NCI-H1417 treated with DMSO at 0.1 percent for 48 hours (cell line): ENCODE results near the gene CACNA1I.

Source experiments
- DNase-seq: peaks from one replicate; lab custom pipeline; 2025; lab: John Stamatoyannopoulos, UW

Gene CACNA1I

GRCh38 chr22:39535831-39536449 lies 34.6 kb upstream of the CACNA1I start:
- DNase-seq: no peak

GRCh38 chr22:39536711-39537110 lies 33.8 kb upstream of the CACNA1I start:
- DNase-seq: no peak

- DNase-seq: no peak
Observed at GRCh38 chr22:39537975-39538374, 32.6 kb upstream of the CACNA1I start.

GRCh38 chr22:39543095-39543494 lies 27.5 kb upstream of the CACNA1I start:
- no peak for DNase-seq

- no peak for DNase-seq
Observed at GRCh38 chr22:39545386-39546365, 24.9 kb upstream of the CACNA1I start.

GRCh38 chr22:39546889-39547586 lies 23.5 kb upstream of the CACNA1I start:
- no peak for DNase-seq

GRCh38 chr22:39547587-39547947 lies 23.0 kb upstream of the CACNA1I start:
- DNase-seq: no peak

- no peak for DNase-seq
Observed at GRCh38 chr22:39553429-39553828, 17.1 kb upstream of the CACNA1I start.

GRCh38 chr22:39554151-39554550 lies 16.4 kb upstream of the CACNA1I start:
- no peak for DNase-seq

- DNase-seq: no peak
Observed at GRCh38 chr22:39556970-39557841, 13.3 kb upstream of the CACNA1I start.

- no peak for DNase-seq
Observed at GRCh38 chr22:39558254-39558727, 12.3 kb upstream of the CACNA1I start.

GRCh38 chr22:39558950-39559349 lies 11.6 kb upstream of the CACNA1I start:
- no peak for DNase-seq

- DNase-seq: no peak
Observed at GRCh38 chr22:39559456-39560105, 11.0 kb upstream of the CACNA1I start.

GRCh38 chr22:39560127-39560526 lies 10.4 kb upstream of the CACNA1I start:
- DNase-seq: no peak

GRCh38 chr22:39562839-39563489 lies 7.6 kb upstream of the CACNA1I start:
- no peak for DNase-seq

GRCh38 chr22:39563571-39564428 lies 6.8 kb upstream of the CACNA1I start:
- DNase-seq: no peak

- no peak for DNase-seq
Observed at GRCh38 chr22:39565414-39565944, 5.1 kb upstream of the CACNA1I start.

GRCh38 chr22:39567135-39567946 lies 3.2 kb upstream of the CACNA1I start:
- DNase-seq: no peak
